IMR-90 (cell line): ENCODE measurements around the gene SH3RF3. TPM values are rescaled to one million over a fixed set of nuclear protein-coding genes. Genes with fewer than 3 reads are reported as not detected.

Experiments used
- ATAC-seq: fragments of 200-7000 bp; cut with Tn5 transposase; 2 replicates; pipeline ENCODE4 v1.9.1; 2020; ENCODE audit warnings: low read depth, mild to moderate bottlenecking, moderate library complexity
- BruUV-seq: library from RNA; stranded (reverse); fragments of 400-500 nt; replicated peaks from 2 replicates; lab custom pipeline; 2021; lab: Mats Ljungman, UMichigan
- CTCF ChIA-PET: fragments of 300-600 bp; formaldehyde crosslinking; extraction: SDS; loops from one replicate; lab custom pipeline; 2021; ENCODE audit warnings: antibody characterized with exemption; lab: Yijun Ruan, JAX
- POLR2A ChIA-PET: fragments of 300-600 bp; sonication (Branson Sonifier 250); formaldehyde crosslinking; loops from one replicate; lab custom pipeline; 2022; ENCODE audit warnings: antibody characterized with exemption; ENCODE audit not compliant: unreplicated experiment; lab: Charles Lee
- DNase-seq: peaks from one replicate; pipeline ENCODE4 v3.0.0; 2013
- H2AFZ ChIP-seq: replicated peaks from 2 replicates; pipeline ENCODE3; 2013; ENCODE audit warnings: low read length, mild to moderate bottlenecking; ENCODE audit not compliant: poor library complexity
- H2AK5ac ChIP-seq: 2 replicates; pipeline ENCODE4 v1.6.1; 2013; ENCODE audit warnings: low read depth, low read length, inconsistent platforms
- H2AK9ac ChIP-seq: replicated peaks from 2 replicates; pipeline ENCODE3; 2013; ENCODE audit warnings: mild to moderate bottlenecking, low read depth, low read length, moderate library complexity; ENCODE audit not compliant: poor library complexity
- H2BK120ac ChIP-seq: 2 replicates; pipeline ENCODE4 v1.6.1; 2013; ENCODE audit warnings: low read depth, low read length, inconsistent platforms
- H2BK15ac ChIP-seq: 3 replicates; pipeline ENCODE4 v1.6.1; 2013; ENCODE audit warnings: low read depth, low read length, inconsistent platforms
- H2BK20ac ChIP-seq: 2 replicates; pipeline ENCODE4 v1.6.1; 2013; ENCODE audit warnings: low read depth, mild to moderate bottlenecking, inconsistent platforms, low read length, moderate library complexity
- H2BK5ac ChIP-seq: 2 replicates; pipeline ENCODE4 v1.6.1; 2013; ENCODE audit warnings: mild to moderate bottlenecking, low read depth, low read length, inconsistent platforms; ENCODE audit not compliant: poor library complexity, severe bottlenecking
- H3K14ac ChIP-seq: replicated peaks from 2 replicates; pipeline ENCODE4 v1.6.1; 2013; ENCODE audit warnings: low read depth, low read length, inconsistent platforms
- H3K18ac ChIP-seq: 2 replicates; pipeline ENCODE4 v1.6.1; 2013; ENCODE audit warnings: low read depth, low read length, control low read depth
- H3K23ac ChIP-seq: 2 replicates; pipeline ENCODE4 v1.6.1; 2013; ENCODE audit warnings: low read depth, low read length, inconsistent platforms
- H3K27ac ChIP-seq: 2 replicates; pipeline ENCODE4 v1.5.1; 2013; ENCODE audit warnings: mild to moderate bottlenecking, control low read depth, low read length; ENCODE audit not compliant: insufficient read depth
- H3K27me3 ChIP-seq: 2 replicates; pipeline ENCODE4 v1.6.1; 2013; ENCODE audit warnings: low read length; ENCODE audit not compliant: control insufficient read depth, insufficient read depth
- H3K36me3 ChIP-seq: 2 replicates; pipeline ENCODE4 v1.6.1; 2013; ENCODE audit warnings: low read length, mixed read lengths; ENCODE audit not compliant: control insufficient read depth, insufficient read depth
- H3K4ac ChIP-seq: 2 replicates; pipeline ENCODE4 v1.6.1; 2013; ENCODE audit warnings: low read depth, low read length, inconsistent platforms
- H3K4me1 ChIP-seq: 2 replicates; pipeline ENCODE4 v1.6.1; 2013; ENCODE audit warnings: low read length, mixed read lengths; ENCODE audit not compliant: control insufficient read depth, insufficient read depth
- H3K4me2 ChIP-seq: 2 replicates; pipeline ENCODE4 v1.6.1; 2013; ENCODE audit warnings: low read depth, mild to moderate bottlenecking, control low read depth, low read length, moderate library complexity
- H3K4me3 ChIP-seq: 2 replicates; pipeline ENCODE4 v1.5.1; 2013; ENCODE audit warnings: low read depth, mild to moderate bottlenecking, control low read depth, low read length, moderate library complexity; ENCODE audit not compliant: insufficient read depth
- H3K56ac ChIP-seq: 2 replicates; pipeline ENCODE4 v1.6.1; 2013; ENCODE audit warnings: low read length, inconsistent platforms; ENCODE audit not compliant: insufficient read depth; ENCODE audit errors: extremely low read depth
- H3K79me1 ChIP-seq, 2 experiments: 2 replicates each; pipeline ENCODE4 v1.6.1; 2013; ENCODE audit warnings: low read length in 2 of 2, inconsistent platforms in 1 of 2, low read depth in 1 of 2
- H3K9ac ChIP-seq: 2 replicates; pipeline ENCODE4 v1.6.1; 2013; ENCODE audit warnings: low read depth, low read length, control low read depth
- H3K9me1 ChIP-seq: 2 replicates; pipeline ENCODE4 v1.6.1; 2013; ENCODE audit warnings: low read length, inconsistent platforms; ENCODE audit not compliant: insufficient read depth
- H3K9me3 ChIP-seq: 2 replicates; pipeline ENCODE4 v1.6.1; 2013; ENCODE audit warnings: low read length; ENCODE audit not compliant: control insufficient read depth, insufficient read depth
- H4K20me1 ChIP-seq: 2 replicates; pipeline ENCODE4 v1.6.1; 2013; ENCODE audit warnings: low read length, inconsistent platforms; ENCODE audit not compliant: insufficient read depth
- H4K5ac ChIP-seq: 2 replicates; pipeline ENCODE4 v1.6.1; 2013; ENCODE audit warnings: mild to moderate bottlenecking, low read depth, low read length, control low read depth
- H4K8ac ChIP-seq, 2 experiments: 2 replicates each; pipeline ENCODE4 v1.6.1; 2013; ENCODE audit warnings: low read depth in 2 of 2, low read length in 2 of 2, control low read depth in 1 of 2, inconsistent platforms in 1 of 2
- H4K91ac ChIP-seq: 2 replicates; pipeline ENCODE4 v1.6.1; 2013; ENCODE audit warnings: low read depth, low read length, inconsistent platforms; ENCODE audit not compliant: insufficient read depth
- BHLHE40 ChIP-seq: fragments of 150-350 bp; IDR thresholded peaks from 2 replicates; pipeline ENCODE4 v1.6.1; 2016; ENCODE audit warnings: mild to moderate bottlenecking, low read depth, low read length
- CEBPB ChIP-seq: IDR thresholded peaks from 2 replicates; pipeline ENCODE4 v1.6.1; 2012; ENCODE audit warnings: low read depth, low read length, improper control_type of control experiment
- CHD1 ChIP-seq: IDR thresholded peaks from 2 replicates; pipeline ENCODE4 v1.6.1; 2012; ENCODE audit warnings: low read depth, low read length, improper control_type of control experiment
- FOS ChIP-seq: fragments of 150-350 bp; IDR thresholded peaks from 2 replicates; pipeline ENCODE4 v1.6.1; 2016; ENCODE audit warnings: low read depth, low read length
- MAFK ChIP-seq: IDR thresholded peaks from 2 replicates; pipeline ENCODE4 v1.6.1; 2012; ENCODE audit warnings: low read depth, low read length, improper control_type of control experiment
- MAZ ChIP-seq: IDR thresholded peaks from 2 replicates; pipeline ENCODE4 v1.6.1; 2012; ENCODE audit warnings: low read depth, mild to moderate bottlenecking, low read length, improper control_type of control experiment, moderate library complexity, borderline replicate concordance
- MXI1 ChIP-seq: IDR thresholded peaks from 2 replicates; pipeline ENCODE4 v1.6.1; 2012; ENCODE audit warnings: low read depth, mild to moderate bottlenecking, low read length, moderate library complexity, borderline replicate concordance
- NFE2L2 ChIP-seq: fragments of 150-350 bp; IDR thresholded peaks from 2 replicates; pipeline ENCODE4 v1.6.1; 2016; ENCODE audit warnings: low read depth, mild to moderate bottlenecking, low read length
- POLR2A ChIP-seq: IDR thresholded peaks from 2 replicates; pipeline ENCODE4 v1.6.1; 2012; ENCODE audit warnings: mild to moderate bottlenecking, low read depth, low read length
- RAD21 ChIP-seq: IDR thresholded peaks from 2 replicates; pipeline ENCODE4 v1.6.1; 2012; ENCODE audit warnings: low read length, improper control_type of control experiment
- RCOR1 ChIP-seq: IDR thresholded peaks from 2 replicates; pipeline ENCODE4 v1.6.1; 2012; ENCODE audit warnings: mild to moderate bottlenecking, low read length, improper control_type of control experiment; ENCODE audit not compliant: insufficient replicate concordance
- RFX5 ChIP-seq: IDR thresholded peaks from 2 replicates; pipeline ENCODE4 v1.8.0; 2012; ENCODE audit warnings: low read depth, mild to moderate bottlenecking, low read length, moderate library complexity
- SMC3 ChIP-seq: fragments of 150-350 bp; IDR thresholded peaks from 2 replicates; pipeline ENCODE4 v1.6.1; 2016; ENCODE audit warnings: low read depth, mild to moderate bottlenecking, antibody characterized with exemption, low read length, moderate library complexity
- WGBS, 2 experiments: methylation state at CpG; one replicate each; pipeline versions ENCODE4 v1.1.5 to v1.1.7; 2013; ENCODE audit warnings: missing lambda C conversion rate in 2 of 2; ENCODE audit not compliant: insufficient read length in 1 of 2; ENCODE audit errors: extremely low coverage in 2 of 2; 5-methylcytosine and 5-hydroxymethylcytosine counted together
- dilution Hi-C: fragments of 300-500 bp; cut with HindIII; formaldehyde crosslinking; loops from one replicate; pipeline ENCODE4 v1.14.3; 2018; ENCODE audit warnings: low sequenced_read_pairs; ENCODE audit not compliant: unreplicated experiment
- in situ Hi-C: fragments of 300-500 bp; cut with MboI; formaldehyde crosslinking; loops from 3 replicates; pipeline ENCODE4 v1.14.3; 2019; ENCODE audit warnings: low sequenced_read_pairs, inconsistent platforms, mixed read lengths
- intact Hi-C: fragments of 100-400 bp; cut with micrococcal nuclease; formaldehyde crosslinking; loops from 2 replicates; pipeline ENCODE4 v1.10.0; 2022
- polyA plus RNA-seq, 3 experiments: library from polyadenylated mRNA; depleted of rRNA; stranded (reverse); fragments of >200 nt; gene quantifications; 2 replicates each; pipeline ENCODE4 v1.2.3, GENCODE V29; 2012; ENCODE audit warnings: low replicate concordance in 1 of 3
- total RNA-seq: library from RNA; depleted of rRNA; stranded (reverse); fragments of >200 nt; gene quantifications from 2 replicates; pipeline ENCODE4 v1.2.3, GENCODE V29; 2012
- TF ChIP-seq, protein P1 (sequence below): fragments of 150-350 bp; IDR thresholded peaks from 2 replicates; pipeline ENCODE4 v1.6.1; 2017; ENCODE audit warnings: mild to moderate bottlenecking, antibody characterized with exemption, low read length, low read depth
- TF ChIP-seq, protein P2 (sequence below): conservative IDR thresholded peaks from 2 replicates; pipeline ENCODE4 v1.5.1; 2012; ENCODE audit warnings: mild to moderate bottlenecking, low read depth, low read length, improper control_type of control experiment
- TF ChIP-seq, protein P3 (sequence below): fragments of 150-350 bp; IDR thresholded peaks from 2 replicates; pipeline ENCODE4 v1.6.1; 2016; ENCODE audit warnings: low read depth, mild to moderate bottlenecking, low read length, moderate library complexity, borderline replicate concordance

The SH3RF3 gene
- total and polyA plus RNA-seq, 2 of the 4 experiments (the other 2 are of a cell fraction) = 3.4 to 5.3 TPM

DNA sequence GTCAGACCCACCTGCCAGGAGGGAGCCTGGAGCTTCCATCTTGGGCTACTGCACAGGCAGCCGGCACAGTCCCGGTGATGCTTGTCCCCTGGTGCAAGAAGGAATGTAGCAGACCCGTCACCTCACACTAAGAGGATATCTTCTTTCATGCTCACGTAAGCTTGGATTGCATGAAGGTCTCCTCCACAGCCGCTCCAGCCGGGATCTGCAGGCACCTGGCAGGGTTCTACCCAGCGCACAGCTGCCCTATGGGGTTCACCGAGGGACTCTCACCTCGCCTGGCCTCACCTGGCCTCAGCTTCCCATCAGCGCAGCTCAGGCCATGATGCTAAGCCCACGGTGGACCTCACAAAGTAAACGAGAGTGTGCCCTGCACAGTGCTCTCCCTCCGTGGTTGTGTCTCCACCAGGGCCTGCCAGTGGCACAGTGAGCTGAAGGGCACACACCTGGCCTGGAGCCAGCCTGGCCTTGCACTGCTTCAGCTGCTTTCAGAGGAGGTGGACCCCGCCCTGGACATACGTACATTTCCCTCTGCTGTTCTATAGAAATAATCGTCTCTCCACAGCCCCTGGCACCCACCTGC, 245.6 kb downstream of the SH3RF3 start:
- Histone ChIP-seq H3K27me3 (no peaks in the 10 kb centered on the region), H2BK20ac (no peak overlapping the region), H2BK5ac (no peak overlapping the region), H3K14ac (no peak overlapping the region), H2AK9ac (no peak overlapping the region), H3K36me3 (peaks cover 31% of the 10 kb centered on the region), H3K18ac (no peak overlapping the region), H3K4ac (no peak overlapping the region), H3K4me1 (peaks cover 10% of the 10 kb centered on the region), H4K91ac (no peak overlapping the region), H3K9me3 (no peaks in the 10 kb centered on the region), H3K79me1 (peaks cover 14 to 92% of the 10 kb centered on the region in 2 experiments; a peak in 3 of 4 replicates), H2AK5ac (no peak overlapping the region), H4K8ac (no peak overlapping the region), H3K4me3 (no peak overlapping the region), H2BK120ac (no peak overlapping the region), H3K9ac (no peak overlapping the region), H3K56ac (no peak overlapping the region), H3K4me2 (no peak overlapping the region), H4K20me1 (peaks cover 64% of the 10 kb centered on the region), H2BK15ac (no peak overlapping the region), H3K9me1 (peaks cover 45% of the 10 kb centered on the region), H2AFZ (no peak overlapping the region), H3K27ac (no peak overlapping the region), H4K5ac (no peak overlapping the region), H3K23ac (no peak overlapping the region)
- POLR2A ChIA-PET = no interaction called here
- ATAC-seq = no peak
- intact Hi-C loops = loop anchor here (5.0 kb wide), 1 partner anchor 247 kb away; the partner anchor contains the start of gene SH3RF3
- in situ Hi-C loops = no loop called here
- TF ChIP-seq SMC3 (no peak), FOS (no peak), RCOR1 (no peak), RFX5 (no peak), BHLHE40 (no peak), CEBPB (no peak), MAFK (no peak), NFE2L2 (no peak), MXI1 (no peak), POLR2A (no peak), CHD1 (no peak), MAZ (no peak), RAD21 (no peak)
- TF ChIP-seq, protein P1, sequence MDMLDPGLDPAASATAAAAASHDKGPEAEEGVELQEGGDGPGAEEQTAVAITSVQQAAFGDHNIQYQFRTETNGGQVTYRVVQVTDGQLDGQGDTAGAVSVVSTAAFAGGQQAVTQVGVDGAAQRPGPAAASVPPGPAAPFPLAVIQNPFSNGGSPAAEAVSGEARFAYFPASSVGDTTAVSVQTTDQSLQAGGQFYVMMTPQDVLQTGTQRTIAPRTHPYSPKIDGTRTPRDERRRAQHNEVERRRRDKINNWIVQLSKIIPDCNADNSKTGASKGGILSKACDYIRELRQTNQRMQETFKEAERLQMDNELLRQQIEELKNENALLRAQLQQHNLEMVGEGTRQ = no peak
- TF ChIP-seq, protein P2, sequence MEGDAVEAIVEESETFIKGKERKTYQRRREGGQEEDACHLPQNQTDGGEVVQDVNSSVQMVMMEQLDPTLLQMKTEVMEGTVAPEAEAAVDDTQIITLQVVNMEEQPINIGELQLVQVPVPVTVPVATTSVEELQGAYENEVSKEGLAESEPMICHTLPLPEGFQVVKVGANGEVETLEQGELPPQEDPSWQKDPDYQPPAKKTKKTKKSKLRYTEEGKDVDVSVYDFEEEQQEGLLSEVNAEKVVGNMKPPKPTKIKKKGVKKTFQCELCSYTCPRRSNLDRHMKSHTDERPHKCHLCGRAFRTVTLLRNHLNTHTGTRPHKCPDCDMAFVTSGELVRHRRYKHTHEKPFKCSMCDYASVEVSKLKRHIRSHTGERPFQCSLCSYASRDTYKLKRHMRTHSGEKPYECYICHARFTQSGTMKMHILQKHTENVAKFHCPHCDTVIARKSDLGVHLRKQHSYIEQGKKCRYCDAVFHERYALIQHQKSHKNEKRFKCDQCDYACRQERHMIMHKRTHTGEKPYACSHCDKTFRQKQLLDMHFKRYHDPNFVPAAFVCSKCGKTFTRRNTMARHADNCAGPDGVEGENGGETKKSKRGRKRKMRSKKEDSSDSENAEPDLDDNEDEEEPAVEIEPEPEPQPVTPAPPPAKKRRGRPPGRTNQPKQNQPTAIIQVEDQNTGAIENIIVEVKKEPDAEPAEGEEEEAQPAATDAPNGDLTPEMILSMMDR = no peak
- TF ChIP-seq, protein P3, sequence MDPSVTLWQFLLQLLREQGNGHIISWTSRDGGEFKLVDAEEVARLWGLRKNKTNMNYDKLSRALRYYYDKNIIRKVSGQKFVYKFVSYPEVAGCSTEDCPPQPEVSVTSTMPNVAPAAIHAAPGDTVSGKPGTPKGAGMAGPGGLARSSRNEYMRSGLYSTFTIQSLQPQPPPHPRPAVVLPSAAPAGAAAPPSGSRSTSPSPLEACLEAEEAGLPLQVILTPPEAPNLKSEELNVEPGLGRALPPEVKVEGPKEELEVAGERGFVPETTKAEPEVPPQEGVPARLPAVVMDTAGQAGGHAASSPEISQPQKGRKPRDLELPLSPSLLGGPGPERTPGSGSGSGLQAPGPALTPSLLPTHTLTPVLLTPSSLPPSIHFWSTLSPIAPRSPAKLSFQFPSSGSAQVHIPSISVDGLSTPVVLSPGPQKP = no peak
- DNase-seq = no peak
- dilution Hi-C loops = no loop called here
- no TSS peak for BruUV-seq
- WGBS, 2 experiments = 94% methylated on average over 14 of the region's 16 CpGs; no CpG with 5 or more reads in 1 of the 2 experiments
- CTCF ChIA-PET = no interaction called here
